SH-SY5Y (cell line): ENCODE data around the gene IQSEC3.

Source experiments
- GATA2 ChIP-seq: IDR thresholded peaks from 2 replicates; pipeline ENCODE4 v1.6.1; 2011; ENCODE audit warnings: mild to moderate bottlenecking, low read depth, low read length
- GATA3 ChIP-seq: IDR thresholded peaks from 2 replicates; pipeline ENCODE4 v1.6.1; 2011; ENCODE audit warnings: low read depth, mild to moderate bottlenecking, low read length, moderate library complexity

- no peak for TF ChIP-seq GATA2
- TF ChIP-seq GATA3 = no peak
Measured at GRCh38 chr12:178829-179109, 112.2 kb downstream of the IQSEC3 start.
